K562 (cell line): ENCODE results near the gene ANAPC16. TPM values are rescaled to one million over a fixed set of nuclear protein-coding genes. Genes with fewer than 3 reads are reported as not detected.

Experiments
- ATF6 ChIP-seq: sonication (generic); formaldehyde crosslinking; IDR thresholded peaks from 2 replicates; pipeline ENCODE4 v1.4.0; 2020; ENCODE audit warnings: mild to moderate bottlenecking, missing genetic modification reagents
- BRD4 ChIP-seq: fragments of 200-600 bp; sonication (generic); IDR thresholded peaks from 2 replicates; pipeline ENCODE4 v1.6.1; 2017; ENCODE audit warnings: inconsistent platforms
- CTBP1 ChIP-seq: fragments of 450-650 bp; IDR thresholded peaks from 2 replicates; pipeline ENCODE4 v1.6.1; 2016; ENCODE audit warnings: borderline replicate concordance
- DPF2 ChIP-seq: fragments of 450-650 bp; IDR thresholded peaks from 2 replicates; pipeline ENCODE4 v1.6.1; 2016
- FIP1L1 ChIP-seq: fragments of 200-400 bp; formaldehyde crosslinking; IDR thresholded peaks from 2 replicates; pipeline ENCODE4 v1.6.1; 2018; ENCODE audit warnings: mild to moderate bottlenecking, low read depth, low read length; ENCODE audit not compliant: poor library complexity, severe bottlenecking
- GATA2 ChIP-seq: sonication (generic); formaldehyde crosslinking; IDR thresholded peaks from 2 replicates; pipeline ENCODE4 v1.4.0; 2020; ENCODE audit warnings: mild to moderate bottlenecking, missing genetic modification reagents
- GATAD2A ChIP-seq: fragments of 450-650 bp; IDR thresholded peaks from 2 replicates; pipeline ENCODE4 v1.6.1; 2017
- HMBOX1 ChIP-seq: sonication (generic); IDR thresholded peaks from 2 replicates; pipeline ENCODE4 v1.6.1; 2016
- KLF16 ChIP-seq: IDR thresholded peaks from 2 replicates; pipeline ENCODE4 v1.6.1; 2016; ENCODE audit warnings: antibody characterized with exemption
- MYC ChIP-seq, 2 experiments: fragments of 250-450 bp in 1 of 2; sonication (Bioruptor Pico) in 1 of 2; IDR thresholded peaks; 2 replicates each; pipeline versions ENCODE4 v1.5.1 to v1.6.1; 2012 to 2021; ENCODE audit warnings: low read depth in 2 of 2, borderline replicate concordance in 1 of 2, improper control_type of control experiment in 1 of 2, low read length in 1 of 2, mild to moderate bottlenecking in 1 of 2, moderate library complexity in 1 of 2
- NKRF ChIP-seq: fragments of 450-650 bp; IDR thresholded peaks from 2 replicates; pipeline ENCODE4 v1.6.1; 2016; ENCODE audit warnings: borderline replicate concordance
- PKNOX1 ChIP-seq: fragments of 450-650 bp; IDR thresholded peaks from 2 replicates; pipeline ENCODE4 v1.6.1; 2016
- SMARCE1 ChIP-seq: fragments of 450-650 bp; IDR thresholded peaks from 2 replicates; pipeline ENCODE4 v1.7.1; 2016; ENCODE audit warnings: mild to moderate bottlenecking
- TRIM24 ChIP-seq, 2 experiments: fragments of 450-650 bp; IDR thresholded peaks; 2 replicates each; pipeline ENCODE4 v1.6.1; 2016
- ZNF217 ChIP-seq: sonication (generic); formaldehyde crosslinking; IDR thresholded peaks from 2 replicates; pipeline ENCODE4 v1.8.0; 2022; ENCODE audit warnings: mild to moderate bottlenecking, missing genetic modification reagents
- ZNF395 ChIP-seq: fragments of 200-800 bp; sonication (Bioruptor generic); IDR thresholded peaks from 2 replicates; pipeline ENCODE4 v1.6.1; 2017; ENCODE audit warnings: missing genetic modification characterization, missing compliant biosample characterization
- polyA plus RNA-seq, 8 experiments: library from polyadenylated mRNA; depleted of rRNA in 4 of 8; stranded (reverse) in 5 of 8; unstranded in 3 of 8; fragments of >200 nt; fragmentation: Nextera tagmentation in 2 of 8; fragmentation: Illumina TruSeq in 1 of 8; extraction: Ambion mirVana in 2 of 8; extraction: Trizol in 1 of 8; gene quantifications; 2 replicates each; pipeline versions ENCODE4 v1.2.1 to v1.2.3, GENCODE V29; 2011 to 2014; ENCODE audit warnings: inconsistent platforms in 1 of 8, missing spikeins in 1 of 8
- total RNA-seq, 7 experiments: library from RNA; depleted of rRNA in 6 of 7; stranded (reverse); fragments of >200 nt in 6 of 7; fragmentation: Illumina TruSeq in 2 of 7; extraction: Trizol in 2 of 7; gene quantifications; 2 replicates each; pipeline versions ENCODE4 v1.2.1 to v1.2.3, GENCODE V29; 2011 to 2021; ENCODE audit warnings: low replicate concordance in 1 of 7

ANAPC16 gene
- total and polyA plus RNA-seq, 9 of the 15 experiments (the other 6 are each of a cell fraction or from before 2014, with no cell fraction given): 42.6 to 208 (median 108) TPM

GRCh38 chr10:72265990-72266865, 50.4 kb downstream of the ANAPC16 start (continued):
- TF ChIP-seq HMBOX1 (peak; percentile 57; the same call in 1 of the 2 replicates), ZNF217 (CRISPR knock-in tag) (no peak), DPF2 (peak; percentile 67; the same call in 1 of the 2 replicates), MYC (IDR thresholded peaks at IDR 0.05; ENCODE audit: low read depth, low read length) (peak; percentile 38; the same call in 1 of the 2 replicates), MYC (CRISPR knock-in tag; IDR thresholded peaks at IDR 0.05; ENCODE audit: borderline replicate concordance, low read depth) (no peak; the same call in 1 of the 2 replicates), ATF6 (0 out of 2 replicates have a peak, but pooled peaks have one; percentile 19), GATAD2A (peak; percentile 26; the same call in 1 of the 2 replicates), NKRF (peak; percentile 35; the same call in 1 of the 2 replicates), CTBP1 (peak; percentile 38; the same call in 1 of the 2 replicates), BRD4 (no peak), SMARCE1 (peak; percentile 45; the same call in 1 of the 2 replicates), FIP1L1 (no peak), GATA2 (CRISPR knock-in tag) (peak; percentile 24; the same call in 1 of the 2 replicates), ZNF395 (CRISPR knock-in tag) (0 out of 2 replicates have a peak, but pooled peaks have one; percentile 16), TRIM24 (IDR thresholded peaks at IDR 0.05) (0 out of 4 replicates have a peak, but pooled peaks of 1 of the 2 experiments have one; percentile 53), PKNOX1 (0 out of 2 replicates have a peak, but pooled peaks have one; percentile 3), KLF16 (peak; percentile 62)
